ENCODE data around the gene KRT32. TPM values are rescaled to one million over a fixed set of nuclear protein-coding genes. Genes with fewer than 3 reads are reported as not detected.
"Not testable (repeated sequence)": the region's sequence is repeated elsewhere in the genome, so short reads cannot be mapped to it uniquely, and the experiment has no call there.

KRT32 gene
- total and polyA plus RNA-seq, 9 of the 15 experiments (the other 6 are each of a cell fraction or from before 2014, with no cell fraction given), result not detected

DNA sequence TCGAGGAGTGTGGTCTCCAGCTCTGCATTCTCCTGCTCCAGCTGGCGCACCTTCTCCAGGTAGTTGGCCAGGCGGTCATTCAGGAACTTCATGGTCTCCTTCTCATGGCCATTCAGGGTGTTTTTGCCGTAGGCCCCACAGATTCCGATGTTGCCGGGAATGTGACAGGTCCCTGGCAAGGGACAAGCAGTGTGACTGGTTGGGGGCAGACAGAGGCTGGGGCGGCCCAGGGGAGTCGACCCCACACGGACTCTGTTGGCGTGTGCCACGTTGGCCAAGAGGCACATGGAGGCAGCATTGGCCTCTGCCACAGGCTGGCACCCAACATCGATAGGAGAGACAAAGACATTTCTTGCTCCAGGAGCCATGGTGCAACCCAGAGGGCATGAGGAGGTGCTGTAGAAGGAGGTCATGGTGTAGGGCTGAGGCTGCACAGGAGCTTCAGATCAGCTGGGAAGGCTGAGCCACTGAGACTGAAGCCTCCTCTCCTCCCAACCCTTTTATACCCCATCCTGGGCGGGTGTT, 43.0 kb downstream of the KRT32 start, which contains the start of gene KRT37:
TSS of gene KRT37 (minus strand) at position 475 of the 525 bp plus-strand sequence. CDS start at position 413, 62 bp downstream.
- no TSS peak for BruUV-seq (replicated peaks)
- Histone ChIP-seq H3K9ac (ENCODE audit: insufficient read depth in 1 of 2, low read depth in 2 of 2, low read length in 2 of 2) (no peak within 1 kb of the TSS), H3K4me1 (replicated peaks in 1 of 2; ENCODE audit: control insufficient read depth in 2 of 2, insufficient read depth in 2 of 2, low read length in 2 of 2) (no peaks in the 10 kb centered on the region), H2AFZ (ENCODE audit: low read depth, low read length) (no peak within 1 kb of the TSS), H4K20me1 (replicated peaks; ENCODE audit: control insufficient read depth, insufficient read depth, low read length) (no peaks in the 10 kb centered on the region; the same call in 1 of the 2 replicates), H3K79me2 (ENCODE audit: control insufficient read depth, insufficient read depth, low read length) (no peaks in the 10 kb centered on the region), H3K4me2 (ENCODE audit: insufficient read depth, low read length) (no peak within 1 kb of the TSS), H3K27me3 (ENCODE audit: control insufficient read depth in 2 of 2, insufficient read depth in 2 of 2, low read length in 2 of 2) (peaks cover 36 to 50% of the 10 kb centered on the region in 2 experiments), H3K9me1 (ENCODE audit: control insufficient read depth, insufficient read depth, low read length) (no peaks in the 10 kb centered on the region), H3K36me3 (ENCODE audit: control insufficient read depth, insufficient read depth, low read length) (no peaks in the 10 kb centered on the region), H3K4me3 (no peak within 1 kb of the TSS), H3K27ac (ENCODE audit: extremely low read depth, low read depth, low read length) (no peak within 1 kb of the TSS), H3K9me3 (replicated peaks; ENCODE audit: control insufficient read depth, insufficient read depth, low read depth, low read length) (no peaks in the 10 kb centered on the region)
- TF ChIP-seq MAFF (IDR thresholded peaks at IDR 0.05; ENCODE audit: low read length) (no peak), IFI16 (CRISPR knock-in tag; IDR thresholded peaks at IDR 0.05) (no peak), POLR2B (IDR thresholded peaks at IDR 0.05; ENCODE audit: low read depth, partially characterized antibody) (no peak), NR1H2 (CRISPR knock-in tag; IDR thresholded peaks at IDR 0.05) (no peak), SAP30 (IDR thresholded peaks at IDR 0.05; ENCODE audit: borderline replicate concordance, insufficient read depth, low read depth, low read length, poor library complexity, severe bottlenecking) (no peak), SREBF1 (IDR thresholded peaks at IDR 0.05; ENCODE audit: borderline replicate concordance, low read depth, low read length) (no peak), SRSF1 (IDR thresholded peaks at IDR 0.05; ENCODE audit: low read depth, low read length) (no peak), TSC22D4 (tag; IDR thresholded peaks at IDR 0.05) (no peak), CBFA2T3 (IDR thresholded peaks at IDR 0.05) (no peak), MCM2 (IDR thresholded peaks at IDR 0.05; ENCODE audit: low read depth) (no peak), RB1 (IDR thresholded peaks at IDR 0.05; ENCODE audit: low read depth) (no peak), GATAD2B (IDR thresholded peaks at IDR 0.05; ENCODE audit: borderline replicate concordance) (no peak)
- TF ChIP-seq, protein P1, sequence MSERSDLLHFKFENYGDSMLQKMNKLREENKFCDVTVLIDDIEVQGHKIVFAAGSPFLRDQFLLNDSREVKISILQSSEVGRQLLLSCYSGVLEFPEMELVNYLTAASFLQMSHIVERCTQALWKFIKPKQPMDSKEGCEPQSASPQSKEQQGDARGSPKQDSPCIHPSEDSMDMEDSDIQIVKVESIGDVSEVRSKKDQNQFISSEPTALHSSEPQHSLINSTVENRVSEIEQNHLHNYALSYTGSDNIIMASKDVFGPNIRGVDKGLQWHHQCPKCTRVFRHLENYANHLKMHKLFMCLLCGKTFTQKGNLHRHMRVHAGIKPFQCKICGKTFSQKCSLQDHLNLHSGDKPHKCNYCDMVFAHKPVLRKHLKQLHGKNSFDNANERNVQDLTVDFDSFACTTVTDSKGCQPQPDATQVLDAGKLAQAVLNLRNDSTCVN (CRISPR knock-in tag; IDR thresholded peaks at IDR 0.05), result no peak
- TF ChIP-seq, protein P2, sequence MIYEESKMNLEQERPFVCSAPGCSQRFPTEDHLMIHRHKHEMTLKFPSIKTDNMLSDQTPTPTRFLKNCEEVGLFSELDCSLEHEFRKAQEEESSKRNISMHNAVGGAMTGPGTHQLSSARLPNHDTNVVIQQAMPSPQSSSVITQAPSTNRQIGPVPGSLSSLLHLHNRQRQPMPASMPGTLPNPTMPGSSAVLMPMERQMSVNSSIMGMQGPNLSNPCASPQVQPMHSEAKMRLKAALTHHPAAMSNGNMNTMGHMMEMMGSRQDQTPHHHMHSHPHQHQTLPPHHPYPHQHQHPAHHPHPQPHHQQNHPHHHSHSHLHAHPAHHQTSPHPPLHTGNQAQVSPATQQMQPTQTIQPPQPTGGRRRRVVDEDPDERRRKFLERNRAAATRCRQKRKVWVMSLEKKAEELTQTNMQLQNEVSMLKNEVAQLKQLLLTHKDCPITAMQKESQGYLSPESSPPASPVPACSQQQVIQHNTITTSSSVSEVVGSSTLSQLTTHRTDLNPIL (CRISPR knock-in tag; IDR thresholded peaks at IDR 0.05), result no peak
- intact Hi-C loops (cut with micrococcal nuclease), result no loop called here
- DNase-seq (ENCODE audit: extremely low read depth in 1 of 4, low spot score in 3 of 4) (no peak), FAIRE-seq (no peak), ATAC-seq (no peak)
- POLR2A ChIA-PET, result interaction anchor here (0.6 to 1.5 kb wide), 2 partner anchors 12 to 21 kb away, joined by 3 to 5 read pairs; no protein-coding TSS in a partner anchor
- CTCF ChIA-PET (ENCODE audit: low intra/inter-chr PET ratio), result no interaction called here
- WGBS (ENCODE audit: insufficient coverage, low coverage, missing lambda C conversion rate), result 0% methylated on average over 13 of the region's 13 CpGs
- in situ Hi-C loops (cut with MboI), result no loop called here

DNA sequence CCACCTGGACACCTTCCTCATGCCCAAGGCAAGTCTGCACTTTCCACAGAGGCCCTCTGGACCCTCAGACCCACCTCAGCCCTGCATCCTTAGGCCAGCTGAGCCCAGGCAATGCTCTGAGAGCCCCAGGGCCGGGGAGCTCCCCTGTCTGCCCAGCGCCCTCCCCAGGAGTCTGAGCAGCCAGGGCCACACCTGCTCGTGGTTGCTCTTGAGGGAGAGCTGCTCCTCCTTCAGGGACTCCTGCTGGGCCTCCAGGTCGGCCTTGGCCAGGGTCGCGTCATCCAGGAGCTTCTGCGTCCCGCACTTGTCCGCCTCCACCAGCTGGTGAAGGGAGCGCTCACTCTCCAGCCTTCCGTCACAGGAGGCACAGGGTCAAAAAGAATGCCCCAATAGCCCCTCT, 44.6 kb downstream of the KRT32 start:
- H3K4me3 ChIP-seq; H3K27ac ChIP-seq (ENCODE audit: extremely low read depth, low read depth, low read length); BruUV-seq (replicated peaks); CTCF ChIA-PET (ENCODE audit: low intra/inter-chr PET ratio); H3K9me3 ChIP-seq (replicated peaks; ENCODE audit: control insufficient read depth, insufficient read depth, low read depth, low read length); H3K9ac ChIP-seq (ENCODE audit: insufficient read depth in 1 of 2, low read depth in 2 of 2, low read length in 2 of 2); H2AFZ ChIP-seq (ENCODE audit: low read depth, low read length); H3K36me3 ChIP-seq (ENCODE audit: control insufficient read depth, insufficient read depth, low read length); intact Hi-C loops (cut with micrococcal nuclease); FAIRE-seq; H3K79me2 ChIP-seq (ENCODE audit: control insufficient read depth, insufficient read depth, low read length); in situ Hi-C loops (cut with MboI); H3K4me1 ChIP-seq (replicated peaks in 1 of 2; ENCODE audit: control insufficient read depth in 2 of 2, insufficient read depth in 2 of 2, low read length in 2 of 2); H4K20me1 ChIP-seq (replicated peaks; ENCODE audit: control insufficient read depth, insufficient read depth, low read length); DNase-seq (ENCODE audit: extremely low read depth in 1 of 4, low spot score in 3 of 4); H3K4me2 ChIP-seq (ENCODE audit: insufficient read depth, low read length); ATAC-seq; H3K9me1 ChIP-seq (ENCODE audit: control insufficient read depth, insufficient read depth, low read length): not testable (repeated sequence)
- POLR2A ChIA-PET, result interaction anchor here (1.5 kb wide), 1 partner anchor 19 kb away, joined by 5 read pairs; no protein-coding TSS in a partner anchor
- 0% methylated on average over 11 of the region's 11 CpGs for WGBS (ENCODE audit: insufficient coverage, low coverage, missing lambda C conversion rate)
- peaks cover 36 to 61% of the 10 kb centered on the region in 2 experiments; a peak in 4 of 5 replicates for H3K27me3 ChIP-seq (ENCODE audit: control insufficient read depth in 2 of 2, insufficient read depth in 2 of 2, low read length in 2 of 2)
